HEK293 (cell line): Measurements from ENCODE around the gene ZBTB24.

Experiments used
- GLIS2 ChIP-seq: fragments of 450-650 bp; formaldehyde crosslinking; IDR thresholded peaks from 2 replicates; pipeline ENCODE4 v1.5.1; 2016; ENCODE audit warnings: missing biosample characterization, missing genetic modification characterization
- HOXC10 ChIP-seq: sonication (generic); formaldehyde crosslinking; IDR thresholded peaks from 2 replicates; pipeline ENCODE4 v1.8.1; 2023; ENCODE audit warnings: mild to moderate bottlenecking, missing genetic modification reagents
- KLF17 ChIP-seq: fragments of 450-650 bp; formaldehyde crosslinking; IDR thresholded peaks from 2 replicates; pipeline ENCODE4 v1.5.1; 2016; ENCODE audit warnings: missing biosample characterization, missing genetic modification characterization
- KLF7 ChIP-seq: fragments of 450-650 bp; formaldehyde crosslinking; IDR thresholded peaks from 2 replicates; pipeline ENCODE4 v1.5.1; 2016; ENCODE audit warnings: missing biosample characterization, missing genetic modification characterization, borderline replicate concordance
- KLF9 ChIP-seq: fragments of 450-650 bp; formaldehyde crosslinking; IDR thresholded peaks from 2 replicates; pipeline ENCODE4 v1.5.1; 2016; ENCODE audit warnings: missing biosample characterization, missing genetic modification characterization, low read depth
- PRDM2 ChIP-seq: fragments of 450-650 bp; formaldehyde crosslinking; IDR thresholded peaks from 2 replicates; pipeline ENCODE4 v1.5.1; 2016; ENCODE audit warnings: missing biosample characterization, missing genetic modification characterization, borderline replicate concordance
- SCRT1 ChIP-seq: fragments of 450-650 bp; formaldehyde crosslinking; IDR thresholded peaks from 2 replicates; pipeline ENCODE4 v1.5.1; 2016; ENCODE audit warnings: missing biosample characterization, missing genetic modification characterization, borderline replicate concordance
- YY1 ChIP-seq: fragments of 450-650 bp; formaldehyde crosslinking; IDR thresholded peaks from 2 replicates; pipeline ENCODE4 v1.5.1; 2018; ENCODE audit warnings: missing biosample characterization, missing genetic modification characterization
- ZBTB17 ChIP-seq: fragments of 450-650 bp; formaldehyde crosslinking; IDR thresholded peaks from 2 replicates; pipeline ENCODE4 v1.5.1; 2016; ENCODE audit warnings: missing biosample characterization, missing genetic modification characterization
- ZBTB8A ChIP-seq: fragments of 450-650 bp; formaldehyde crosslinking; IDR thresholded peaks from 2 replicates; pipeline ENCODE4 v1.5.1; 2016; ENCODE audit warnings: missing biosample characterization, missing genetic modification characterization
- ZNF138 ChIP-seq: fragments of 450-650 bp; formaldehyde crosslinking; IDR thresholded peaks from 2 replicates; pipeline ENCODE4 v1.5.1; 2016; ENCODE audit warnings: missing biosample characterization, missing genetic modification characterization, borderline replicate concordance
- ZNF157 ChIP-seq: fragments of 450-650 bp; formaldehyde crosslinking; IDR thresholded peaks from 2 replicates; pipeline ENCODE4 v1.5.1; 2016; ENCODE audit warnings: missing biosample characterization, missing genetic modification characterization
- ZNF184 ChIP-seq: fragments of 450-650 bp; IDR thresholded peaks from 2 replicates; pipeline ENCODE4 v1.5.1; 2018; ENCODE audit warnings: missing biosample characterization, mild to moderate bottlenecking, missing genetic modification characterization
- ZNF202 ChIP-seq: fragments of 450-650 bp; formaldehyde crosslinking; IDR thresholded peaks from 2 replicates; pipeline ENCODE4 v1.5.1; 2016; ENCODE audit warnings: missing biosample characterization, missing genetic modification characterization, borderline replicate concordance
- ZNF366 ChIP-seq: fragments of 450-650 bp; formaldehyde crosslinking; conservative IDR thresholded peaks from 2 replicates; pipeline ENCODE4 v1.5.1; 2016; ENCODE audit warnings: missing biosample characterization, missing genetic modification characterization
- ZNF404 ChIP-seq: fragments of 450-650 bp; formaldehyde crosslinking; IDR thresholded peaks from 2 replicates; pipeline ENCODE4 v1.5.1; 2017; ENCODE audit warnings: missing biosample characterization, missing genetic modification characterization
- ZNF473 ChIP-seq: fragments of 450-650 bp; formaldehyde crosslinking; IDR thresholded peaks from 2 replicates; pipeline ENCODE4 v1.5.1; 2017; ENCODE audit warnings: missing biosample characterization, missing genetic modification characterization
- ZNF555 ChIP-seq: fragments of 450-650 bp; formaldehyde crosslinking; conservative IDR thresholded peaks from 2 replicates; pipeline ENCODE4 v1.5.1; 2017; ENCODE audit warnings: missing biosample characterization, mild to moderate bottlenecking, missing genetic modification characterization, inconsistent platforms
- ZNF571 ChIP-seq: fragments of 450-650 bp; formaldehyde crosslinking; IDR thresholded peaks from 2 replicates; pipeline ENCODE4 v1.5.0; 2017; ENCODE audit warnings: missing biosample characterization, missing genetic modification characterization
- ZNF600 ChIP-seq: fragments of 450-650 bp; formaldehyde crosslinking; IDR thresholded peaks from 2 replicates; pipeline ENCODE4 v1.5.1; 2016; ENCODE audit warnings: missing biosample characterization, missing genetic modification characterization
- ZNF645 ChIP-seq: fragments of 450-650 bp; formaldehyde crosslinking; IDR thresholded peaks from 2 replicates; pipeline ENCODE4; 2016; ENCODE audit warnings: missing biosample characterization, missing genetic modification characterization
- ZNF701 ChIP-seq: fragments of 450-650 bp; formaldehyde crosslinking; IDR thresholded peaks from 2 replicates; pipeline ENCODE4 v1.5.1; 2016; ENCODE audit warnings: missing biosample characterization, missing genetic modification characterization
- ZNF76 ChIP-seq: fragments of 450-650 bp; formaldehyde crosslinking; IDR thresholded peaks from 2 replicates; pipeline ENCODE4; 2016; ENCODE audit warnings: low read depth, missing biosample characterization, missing genetic modification characterization, borderline replicate concordance
- ZSCAN18 ChIP-seq: fragments of 450-650 bp; formaldehyde crosslinking; IDR thresholded peaks from 2 replicates; pipeline ENCODE4 v1.5.1; 2016; ENCODE audit warnings: missing biosample characterization, missing genetic modification characterization
- ZSCAN30 ChIP-seq: fragments of 450-650 bp; IDR thresholded peaks from 2 replicates; pipeline ENCODE4 v1.5.1; 2018; ENCODE audit warnings: missing biosample characterization, mild to moderate bottlenecking, missing genetic modification characterization, moderate library complexity
- ZSCAN5A ChIP-seq: fragments of 450-650 bp; formaldehyde crosslinking; IDR thresholded peaks from 2 replicates; pipeline ENCODE4 v1.5.1; 2016; ENCODE audit warnings: missing biosample characterization, missing genetic modification characterization
- TF ChIP-seq, protein P1 (sequence below): fragments of 450-650 bp; formaldehyde crosslinking; IDR thresholded peaks from 2 replicates; pipeline ENCODE4 v1.5.1; 2016; ENCODE audit warnings: missing biosample characterization, missing genetic modification characterization
- TF ChIP-seq, protein P2 (sequence below): fragments of 450-650 bp; formaldehyde crosslinking; IDR thresholded peaks from 2 replicates; pipeline ENCODE4 v1.5.1; 2016; ENCODE audit warnings: missing biosample characterization, missing genetic modification characterization

Gene ZBTB24

DNA sequence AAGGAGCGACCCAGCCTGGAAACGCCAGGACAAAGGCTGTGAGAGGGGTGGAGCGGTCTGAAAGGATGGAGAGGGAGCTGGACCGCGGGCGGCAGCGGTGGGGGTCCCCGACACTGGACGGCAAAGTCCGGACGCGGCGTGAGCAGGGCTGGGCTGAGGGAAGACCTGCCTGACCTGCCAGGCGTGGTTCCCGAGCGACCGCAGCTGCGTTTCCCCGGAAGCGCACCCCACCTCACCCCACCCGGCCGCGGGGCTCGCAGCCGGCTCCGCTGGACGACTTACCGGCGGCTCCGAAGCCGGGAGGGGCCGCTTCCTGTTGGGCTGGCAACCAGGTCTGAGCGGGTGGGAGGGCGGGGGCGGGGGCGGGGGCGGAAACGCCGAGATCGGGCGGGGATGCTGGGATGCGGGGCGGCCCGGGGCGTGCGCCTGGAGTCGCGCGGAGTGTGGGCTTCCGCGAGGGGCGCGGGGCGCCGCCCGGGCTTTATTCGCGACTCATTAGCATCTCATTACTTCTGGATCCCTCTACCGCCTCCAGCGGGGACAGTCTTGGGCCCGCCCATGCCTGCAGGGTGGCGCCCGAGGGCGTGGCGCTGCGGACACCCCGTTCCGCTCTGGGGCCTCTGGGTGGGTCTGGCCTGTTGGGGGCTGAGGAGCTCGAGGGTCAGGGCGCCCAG is 27.4 kb downstream of the ZBTB24 start, which contains the start of gene MICAL1 (continued):
- TF ChIP-seq SCRT1 (tag by site-specific recombination) (no peak), ZNF473 (no peak), ZNF76 (tag by site-specific recombination) (peak; percentile 56), GLIS2 (tag by site-specific recombination) (peak; percentile 39), ZNF645 (tag by site-specific recombination) (no peak), PRDM2 (no peak), KLF17 (tag by site-specific recombination) (peak; percentile 33), ZNF571 (tag by site-specific recombination) (no peak), ZNF404 (no peak), ZNF202 (tag by site-specific recombination) (no peak), YY1 (tag by site-specific recombination) (no peak), ZNF600 (tag by site-specific recombination) (peak; percentile 80), ZNF366 (no peak), KLF9 (peak; percentile 90), ZSCAN18 (tag by site-specific recombination) (no peak), ZSCAN30 (0 out of 2 replicates have a peak, but pooled peaks have one; percentile 32), ZNF157 (tag by site-specific recombination) (no peak), ZSCAN5A (tag by site-specific recombination) (peak; percentile 52), ZNF138 (tag by site-specific recombination) (no peak), ZNF555 (no peak), ZNF184 (tag by site-specific recombination) (no peak), ZNF701 (tag by site-specific recombination) (no peak), ZBTB8A (tag by site-specific recombination) (peak; percentile 94), HOXC10 (CRISPR knock-in tag) (no peak), KLF7 (tag by site-specific recombination) (peak; percentile 77), ZBTB17 (tag by site-specific recombination) (peak; percentile 29; the same call in 1 of the 2 replicates)
- TF ChIP-seq, protein P1, sequence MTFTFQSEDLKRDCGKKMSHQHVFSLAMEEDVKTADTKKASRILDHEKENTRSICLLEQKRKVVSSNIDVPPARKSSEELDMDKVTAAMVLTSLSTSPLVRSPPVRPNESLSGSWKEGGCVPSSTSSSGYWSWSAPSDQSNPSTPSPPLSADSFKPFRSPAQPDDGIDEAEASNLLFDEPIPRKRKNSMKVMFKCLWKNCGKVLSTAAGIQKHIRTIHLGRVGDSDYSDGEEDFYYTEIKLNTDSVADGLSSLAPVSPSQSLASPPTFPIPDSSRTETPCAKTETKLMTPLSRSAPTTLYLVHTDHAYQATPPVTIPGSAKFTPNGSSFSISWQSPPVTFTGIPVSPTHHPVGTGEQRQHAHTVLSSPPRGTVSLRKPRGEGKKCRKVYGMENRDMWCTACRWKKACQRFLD (tag by site-specific recombination): no peak
- TF ChIP-seq, protein P2, sequence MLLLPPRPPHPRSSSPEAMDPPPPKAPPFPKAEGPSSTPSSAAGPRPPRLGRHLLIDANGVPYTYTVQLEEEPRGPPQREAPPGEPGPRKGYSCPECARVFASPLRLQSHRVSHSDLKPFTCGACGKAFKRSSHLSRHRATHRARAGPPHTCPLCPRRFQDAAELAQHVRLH (tag by site-specific recombination): no peak
